Esophagus muscularis mucosa (tissue), 4 donors: ENCODE data around the gene ATP5F1D. TPM values are rescaled to one million over a fixed set of nuclear protein-coding genes. Genes with fewer than 3 reads are reported as not detected.

Experiments used
- DNase-seq: peaks from one replicate; pipeline ENCODE4 v3.0.0-alpha.2; 2017; ENCODE audit errors: extremely low spot score
- H3K27ac ChIP-seq, 4 donors: fragments of 200-600 bp; sonication (generic); replicated peaks in 1 of 4; 1 replicate in 3 of 4; 2 replicates in 1 of 4; pipeline ENCODE4 v1.5.1; 2016 to 2019; ENCODE audit warnings: mild to moderate bottlenecking in 1 of 4
- H3K27me3 ChIP-seq, 4 donors: fragments of 200-600 bp; sonication (generic); one replicate each; pipeline versions ENCODE4 v1.5.1 to v1.6.0; 2016 to 2019
- H3K36me3 ChIP-seq, 4 donors: fragments of 200-600 bp; sonication (generic); one replicate each; pipeline ENCODE4 v1.5.1; 2016 to 2019
- H3K4me1 ChIP-seq, 4 donors: fragments of 200-600 bp; sonication (generic); one replicate each; pipeline ENCODE4 v1.5.1; 2016 to 2019
- H3K4me3 ChIP-seq, 4 donors: fragments of 200-600 bp; sonication (generic); 1 replicate in 2 of 4; 2 replicates in 2 of 4; pipeline ENCODE4 v1.5.1; 2016 to 2019; ENCODE audit warnings: mild to moderate bottlenecking in 4 of 4, moderate library complexity in 1 of 4
- H3K9me3 ChIP-seq, 4 donors: fragments of 200-600 bp; sonication (generic); 1 replicate in 3 of 4; 2 replicates in 1 of 4; pipeline ENCODE4 v1.5.1; 2016 to 2019
- CTCF ChIP-seq, 3 experiments: fragments of 200-600 bp in 2 of 3; fragments of 450-650 bp in 1 of 3; sonication (generic) in 2 of 3; IDR thresholded peaks; one replicate each; pipeline ENCODE4 v1.5.1; 2017 to 2019; ENCODE audit warnings: antibody characterized with exemption in 3 of 3, mild to moderate bottlenecking in 2 of 3, moderate library complexity in 1 of 3
- EP300 ChIP-seq: sonication (generic); formaldehyde crosslinking; IDR thresholded peaks from one replicate; pipeline ENCODE4 v1.6.1; 2017; ENCODE audit warnings: antibody characterized with exemption
- POLR2A ChIP-seq: fragments of 450-650 bp; IDR thresholded peaks from one replicate; pipeline ENCODE4 v1.6.1; 2017; ENCODE audit warnings: antibody characterized with exemption, moderate library complexity, mild to moderate bottlenecking, low read depth
- POLR2AphosphoS5 ChIP-seq, 2 donors: sonication (generic); formaldehyde crosslinking; IDR thresholded peaks; one replicate each; pipeline ENCODE4 v1.6.1; 2017; ENCODE audit warnings: antibody characterized with exemption in 2 of 2
- WGBS: methylation state at CpG from one replicate; pipeline ENCODE4 v1.1.5; 2018; 5-methylcytosine and 5-hydroxymethylcytosine counted together
- intact Hi-C: fragments of 100-400 bp; cut with DNase I; formaldehyde crosslinking; loops from one replicate; pipeline ENCODE4 v1.15.1; 2023
- total RNA-seq, 4 donors: library from RNA; depleted of rRNA; stranded (reverse); fragments of >200 nt; gene quantifications; one replicate each; pipeline versions ENCODE4 v1.1.0 to v1.2.1, GENCODE V29; 2016

The ATP5F1D gene
- total RNA-seq, 4 donors from 2014 or later, result 77.5 to 140 (median 109) TPM

GRCh38 chr19:1269065-1269477 lies 27.5 kb downstream of the ATP5F1D start, which contains the start of gene CIRBP:
TSS of gene CIRBP (plus strand) at chr19:1269332. CDS start at chr19:1270934, 1,602 bp downstream.
- no peaks in the 10 kb centered on the region for H3K9me3 ChIP-seq
- TF ChIP-seq POLR2AphosphoS5 (IDR thresholded peaks at IDR 0.05) (peak; percentile 91 to 100), EP300 (no peak), CTCF (IDR thresholded peaks at IDR 0.05) (no peak), POLR2A (peak; percentile 99)
- H3K36me3 ChIP-seq, result peaks cover 25 to 37% (median 34%) of the 10 kb centered on the region in 4 donors
- peaks cover 83 to 92% (median 86%) of the 10 kb centered on the region in 4 donors for H3K4me1 ChIP-seq
- 0% methylated on average over 12 of the region's 50 CpGs for WGBS
- peak within 1 kb of the TSS; percentile 68 to 95 (median 86) for H3K4me3 ChIP-seq
- DNase-seq, result peak; percentile 100
- intact Hi-C loops, result no loop called here
- no peaks in the 10 kb centered on the region for H3K27me3 ChIP-seq
- H3K27ac ChIP-seq, result peak within 1 kb of the TSS; percentile 97 to 100 (median 100)

- no peaks in the 10 kb centered on the region for H3K9me3 ChIP-seq
- no peaks in the 10 kb centered on the region for H3K27me3 ChIP-seq
- peaks cover 30 to 42% (median 40%) of the 10 kb centered on the region in 4 donors for H3K36me3 ChIP-seq
- peak overlapping the region; percentile 68 to 95 (median 86) for H3K4me3 ChIP-seq
- H3K27ac ChIP-seq, result peak overlapping the region; percentile 97 to 100 (median 100)
- intact Hi-C loops, result no loop called here
- peaks cover 84 to 94% (median 91%) of the 10 kb centered on the region in 4 donors for H3K4me1 ChIP-seq
- TF ChIP-seq EP300 (peak; percentile 75), POLR2A (peak; percentile 7), CTCF (IDR thresholded peaks at IDR 0.05) (no peak), POLR2AphosphoS5 (IDR thresholded peaks at IDR 0.05) (peak; percentile 46 to 59)
- WGBS, result 0% methylated on average over 20 of the region's 64 CpGs
- DNase-seq, result no peak
Measured at GRCh38 chr19:1269478-1270212, 28.1 kb downstream of the ATP5F1D start.

GRCh38 chr19:1270213-1270853 lies 28.8 kb downstream of the ATP5F1D start:
- WGBS, result 35% methylated on average over 4 of the region's 8 CpGs
- Histone ChIP-seq H3K36me3 (peaks cover 34 to 47% (median 45%) of the 10 kb centered on the region in 4 donors), H3K27ac (peak overlapping the region; percentile 97 to 100 (median 100)), H3K9me3 (no peaks in the 10 kb centered on the region), H3K4me3 (peak overlapping the region; percentile 68 to 95 (median 86)), H3K27me3 (no peaks in the 10 kb centered on the region), H3K4me1 (peaks cover 83 to 93% (median 91%) of the 10 kb centered on the region in 4 donors)
- no peak for DNase-seq
- TF ChIP-seq POLR2AphosphoS5 (IDR thresholded peaks at IDR 0.05), result no peak
- TF ChIP-seq POLR2A, result no peak
- no peak for TF ChIP-seq EP300
- no peak for TF ChIP-seq CTCF (IDR thresholded peaks at IDR 0.05)
- intact Hi-C loops, result no loop called here

- intact Hi-C loops, result no loop called here
- H3K4me3 ChIP-seq, result peak overlapping the region; percentile 68 to 95 (median 86)
- peak overlapping the region; percentile 97 to 100 (median 100) for H3K27ac ChIP-seq
- TF ChIP-seq POLR2AphosphoS5 (IDR thresholded peaks at IDR 0.05), result no peak
- no peak for TF ChIP-seq EP300
- TF ChIP-seq POLR2A, result no peak
- TF ChIP-seq CTCF (IDR thresholded peaks at IDR 0.05), result no peak
- peaks cover 34 to 47% (median 45%) of the 10 kb centered on the region in 4 donors for H3K36me3 ChIP-seq
- H3K4me1 ChIP-seq, result peaks cover 77 to 88% (median 85%) of the 10 kb centered on the region in 4 donors
- no peaks in the 10 kb centered on the region for H3K27me3 ChIP-seq
- no peak for DNase-seq
- H3K9me3 ChIP-seq, result no peaks in the 10 kb centered on the region
- 53% methylated on average over 8 of the region's 26 CpGs for WGBS
Measured at GRCh38 chr19:1270854-1271527, 29.4 kb downstream of the ATP5F1D start.
